CD4-positive, alpha-beta memory T cell (primary cell): ENCODE measurements around the gene RASEF. TPM values are rescaled to one million over a fixed set of nuclear protein-coding genes. Genes with fewer than 3 reads are reported as not detected.

Source experiments
- CTCF ChIA-PET: fragments of 350-600 bp; sonication (Branson Sonifier 250); formaldehyde crosslinking; loops from one replicate; lab custom pipeline; 2021; ENCODE audit warnings: inconsistent platforms; ENCODE audit not compliant: partially characterized antibody; lab: Charles Lee
- POLR2A ChIA-PET: fragments of 350-600 bp; sonication (Branson Sonifier 250); formaldehyde crosslinking; loops from one replicate; lab custom pipeline; 2021; ENCODE audit not compliant: partially characterized antibody; lab: Charles Lee
- DNase-seq, 5 donors: peaks; one replicate each; pipeline versions ENCODE4 v3.0.0 to v3.0.0-alpha.2; 2020 to 2022; ENCODE audit warnings: mixed read lengths in 1 of 5
- H3K27ac ChIP-seq: one replicate; pipeline ENCODE4 v1.7.0; 2013; ENCODE audit warnings: low read depth, low read length
- H3K27me3 ChIP-seq: 2 replicates; pipeline ENCODE4 v1.7.0; 2013; ENCODE audit warnings: mild to moderate bottlenecking, low read length, moderate library complexity; ENCODE audit not compliant: insufficient read depth
- H3K36me3 ChIP-seq: 2 replicates; pipeline ENCODE4 v1.7.0; 2013; ENCODE audit warnings: mild to moderate bottlenecking, low read length, moderate library complexity; ENCODE audit not compliant: insufficient read depth
- H3K4me1 ChIP-seq: 2 replicates; pipeline ENCODE4 v1.7.0; 2013; ENCODE audit warnings: mild to moderate bottlenecking, low read length, moderate library complexity; ENCODE audit not compliant: insufficient read depth
- H3K4me3 ChIP-seq, 2 donors: one replicate each; pipeline ENCODE4 v1.7.0; 2013; ENCODE audit warnings: low read length in 2 of 2, mild to moderate bottlenecking in 1 of 2
- H3K9me3 ChIP-seq, 2 donors: one replicate each; pipeline ENCODE4 v1.7.0; 2013; ENCODE audit warnings: low read length in 2 of 2, control low read depth in 1 of 2; ENCODE audit not compliant: control insufficient read depth in 1 of 2
- H3K27ac Mint-ChIP-seq, 7 donors: one replicate each; pipeline ENCODE4 v1.8.0; 2020 to 2021; ENCODE audit warnings: mixed read lengths in 7 of 7, mild to moderate bottlenecking in 6 of 7, inconsistent platforms in 3 of 7, moderate library complexity in 3 of 7
- H3K27me3 Mint-ChIP-seq, 2 donors: one replicate each; pipeline ENCODE4 v1.8.0; 2020 to 2021; ENCODE audit warnings: mixed read lengths in 2 of 2
- H3K36me3 Mint-ChIP-seq, 2 donors: one replicate each; pipeline ENCODE4 v1.8.0; 2020 to 2021; ENCODE audit warnings: mixed read lengths in 2 of 2, inconsistent platforms in 1 of 2, mild to moderate bottlenecking in 1 of 2
- H3K4me1 Mint-ChIP-seq, 4 donors: one replicate each; pipeline ENCODE4 v1.8.0; 2020 to 2021; ENCODE audit warnings: mixed read lengths in 4 of 4, mild to moderate bottlenecking in 1 of 4
- H3K4me3 Mint-ChIP-seq, 8 donors: one replicate each; pipeline ENCODE4 v1.8.0; 2020 to 2021; ENCODE audit warnings: mixed read lengths in 8 of 8, mild to moderate bottlenecking in 7 of 8, moderate library complexity in 6 of 8, inconsistent platforms in 3 of 8
- H3K9me3 Mint-ChIP-seq, 8 donors: one replicate each; pipeline ENCODE4 v1.8.0; 2020 to 2021; ENCODE audit warnings: mixed read lengths in 8 of 8, mild to moderate bottlenecking in 5 of 8, inconsistent platforms in 3 of 8, moderate library complexity in 1 of 8
- intact Hi-C: fragments of 100-400 bp; cut with micrococcal nuclease; formaldehyde crosslinking; loops from one replicate; pipeline ENCODE4 v1.15.1; 2023
- polyA plus RNA-seq, 2 donors: library from polyadenylated mRNA; unstranded; fragments of 300-500 nt; fragmentation: Illumina TruSeq; gene quantifications; one replicate each; pipeline ENCODE4 v1.2.3, GENCODE V29; 2021
- total RNA-seq, 2 experiments: library from RNA; stranded (reverse); gene quantifications; one replicate each; pipeline ENCODE4 v1.2.3, GENCODE V29; 2021

RASEF gene
- total RNA-seq (not detected), polyA plus RNA-seq (not detected)

- CTCF ChIA-PET = no interaction called here
- H3K9me3 ChIP-seq = no peaks in the 10 kb centered on the region
- H3K4me1 Mint-ChIP-seq = peaks cover 0 to 11% (median 0%) of the 10 kb centered on the region in 4 donors
Measured at GRCh38 chr9:83062651-83063527, at the start of gene RASEF. Gene RASEF, minus strand, starts transcription at chr9:83063142. Its CDS starts 275 bp downstream, at chr9:83062867.

GRCh38 chr9:83111169-83111568, 48.2 kb upstream of the RASEF start:
- Histone ChIP-seq H3K27ac (no peak overlapping the region), H3K27me3 (no peaks in the 10 kb centered on the region), H3K4me1 (no peaks in the 10 kb centered on the region), H3K4me3 (no peak overlapping the region), H3K36me3 (no peaks in the 10 kb centered on the region), H3K9me3 (no peaks in the 10 kb centered on the region)
- ChIA-PET POLR2A (no interaction called here), CTCF (no interaction called here)
- Mint-ChIP-seq H3K27me3 (no peaks in the 10 kb centered on the region), H3K4me1 (no peaks in the 10 kb centered on the region), H3K27ac (no peak overlapping the region), H3K4me3 (no peak overlapping the region), H3K9me3 (peaks cover 2 to 28% (median 19%) of the 10 kb centered on the region in 8 donors), H3K36me3 (no peaks in the 10 kb centered on the region)
- no peak for DNase-seq
- intact Hi-C loops = no loop called here

More at GRCh38 chr9:83062651-83063527, at the start of gene RASEF:
- H3K4me1 ChIP-seq = no peaks in the 10 kb centered on the region
- no peak within 1 kb of the TSS for H3K27ac ChIP-seq
- no peaks in the 10 kb centered on the region for H3K27me3 ChIP-seq
- intact Hi-C loops = no loop called here
- POLR2A ChIA-PET = no interaction called here
- peaks cover 15 to 18% of the 10 kb centered on the region in 2 donors for H3K27me3 Mint-ChIP-seq
- H3K36me3 Mint-ChIP-seq = no peaks in the 10 kb centered on the region
- peaks cover 4 to 31% (median 8%) of the 10 kb centered on the region in 8 donors for H3K9me3 Mint-ChIP-seq
- DNase-seq = no peak
- no peak within 1 kb of the TSS for H3K27ac Mint-ChIP-seq
- no peak within 1 kb of the TSS for H3K4me3 Mint-ChIP-seq
- no peaks in the 10 kb centered on the region for H3K36me3 ChIP-seq
- H3K4me3 ChIP-seq = no peak within 1 kb of the TSS

- Mint-ChIP-seq H3K4me1 (no peaks in the 10 kb centered on the region), H3K27ac (no peak overlapping the region), H3K9me3 (peaks cover 2 to 17% (median 12%) of the 10 kb centered on the region in 8 donors), H3K36me3 (no peaks in the 10 kb centered on the region), H3K27me3 (no peaks in the 10 kb centered on the region), H3K4me3 (no peak overlapping the region)
- no peak overlapping the region for H3K4me3 ChIP-seq
- H3K4me1 ChIP-seq = no peaks in the 10 kb centered on the region
- H3K27me3 ChIP-seq = no peaks in the 10 kb centered on the region
- H3K36me3 ChIP-seq = no peaks in the 10 kb centered on the region
- H3K27ac ChIP-seq = no peak overlapping the region
- no peak for DNase-seq
- ChIA-PET POLR2A (no interaction called here), CTCF (no interaction called here)
- intact Hi-C loops = no loop called here
- no peaks in the 10 kb centered on the region for H3K9me3 ChIP-seq
Measured at GRCh38 chr9:83109296-83109695, 46.4 kb upstream of the RASEF start.

- H3K4me3 ChIP-seq = no peak overlapping the region
- no peaks in the 10 kb centered on the region for H3K36me3 ChIP-seq
- intact Hi-C loops = no loop called here
- POLR2A ChIA-PET = no interaction called here
- Mint-ChIP-seq H3K27me3 (no peaks in the 10 kb centered on the region), H3K27ac (no peak overlapping the region), H3K4me1 (no peaks in the 10 kb centered on the region), H3K4me3 (no peak overlapping the region), H3K36me3 (no peaks in the 10 kb centered on the region), H3K9me3 (peaks cover 0 to 6% (median 2%) of the 10 kb centered on the region in 8 donors)
- no peaks in the 10 kb centered on the region for H3K4me1 ChIP-seq
- H3K9me3 ChIP-seq = no peaks in the 10 kb centered on the region
- no peaks in the 10 kb centered on the region for H3K27me3 ChIP-seq
- no peak for DNase-seq
- CTCF ChIA-PET = no interaction called here
- no peak overlapping the region for H3K27ac ChIP-seq
Measured at GRCh38 chr9:83108208-83108607, 45.3 kb upstream of the RASEF start.

- Histone ChIP-seq H3K4me1 (no peaks in the 10 kb centered on the region), H3K4me3 (no peak overlapping the region), H3K9me3 (no peaks in the 10 kb centered on the region), H3K36me3 (no peaks in the 10 kb centered on the region), H3K27ac (no peak overlapping the region), H3K27me3 (no peaks in the 10 kb centered on the region)
- Mint-ChIP-seq H3K27ac (no peak overlapping the region), H3K9me3 (peaks cover 0 to 5% (median 0%) of the 10 kb centered on the region in 8 donors), H3K4me3 (no peak overlapping the region), H3K36me3 (no peaks in the 10 kb centered on the region), H3K4me1 (no peaks in the 10 kb centered on the region), H3K27me3 (no peaks in the 10 kb centered on the region)
- ChIA-PET POLR2A (no interaction called here), CTCF (no interaction called here)
- no peak for DNase-seq
- intact Hi-C loops = no loop called here
Measured at GRCh38 chr9:83106772-83107171, 43.8 kb upstream of the RASEF start.

- Mint-ChIP-seq H3K4me3 (no peak overlapping the region), H3K27ac (no peak overlapping the region), H3K36me3 (no peaks in the 10 kb centered on the region), H3K9me3 (peaks cover 0 to 5% (median 0%) of the 10 kb centered on the region in 8 donors), H3K27me3 (no peaks in the 10 kb centered on the region), H3K4me1 (no peaks in the 10 kb centered on the region)
- ChIA-PET CTCF (no interaction called here), POLR2A (no interaction called here)
- Histone ChIP-seq H3K4me1 (no peaks in the 10 kb centered on the region), H3K4me3 (no peak overlapping the region), H3K36me3 (no peaks in the 10 kb centered on the region), H3K9me3 (no peaks in the 10 kb centered on the region), H3K27me3 (no peaks in the 10 kb centered on the region), H3K27ac (no peak overlapping the region)
- intact Hi-C loops = no loop called here
- DNase-seq = no peak
Measured at GRCh38 chr9:83106263-83106662, 43.3 kb upstream of the RASEF start.

- POLR2A ChIA-PET = no interaction called here
- H3K9me3 ChIP-seq = no peaks in the 10 kb centered on the region
- no peaks in the 10 kb centered on the region for H3K4me1 Mint-ChIP-seq
- no peak for DNase-seq
- H3K36me3 Mint-ChIP-seq = no peaks in the 10 kb centered on the region
- no peaks in the 10 kb centered on the region for H3K27me3 ChIP-seq
- peak overlapping the region in 1 of 7 donors; percentile 8 for H3K27ac Mint-ChIP-seq
- no peaks in the 10 kb centered on the region for H3K27me3 Mint-ChIP-seq
- H3K27ac ChIP-seq = no peak overlapping the region
- no peak overlapping the region for H3K4me3 Mint-ChIP-seq
- no peak overlapping the region for H3K4me3 ChIP-seq
- intact Hi-C loops = no loop called here
- H3K4me1 ChIP-seq = no peaks in the 10 kb centered on the region
- H3K36me3 ChIP-seq = no peaks in the 10 kb centered on the region
- peaks cover 0 to 4% (median 0%) of the 10 kb centered on the region in 8 donors for H3K9me3 Mint-ChIP-seq
- CTCF ChIA-PET = no interaction called here
Measured at GRCh38 chr9:83097633-83098032, 34.7 kb upstream of the RASEF start.
